C4-2B (cell line): ENCODE data around the gene TMTC2.

Source experiments
- CTCF ChIP-seq: fragments of 450-650 bp; conservative IDR thresholded peaks from 2 replicates; pipeline ENCODE4 v1.5.1; 2017; ENCODE audit warnings: mild to moderate bottlenecking
- ZFX ChIP-seq: fragments of 450-650 bp; IDR thresholded peaks from 2 replicates; pipeline ENCODE4 v1.6.1; 2017

- TF ChIP-seq CTCF (no peak), ZFX (no peak)
Observed at GRCh38 chr12:83172866-83173649, 486.4 kb downstream of the TMTC2 start.
